ENCODE results near the gene MAPK1. TPM values are rescaled to one million over a fixed set of nuclear protein-coding genes. Genes with fewer than 3 reads are reported as not detected.

Gene MAPK1
- total RNA-seq, 6 experiments from 2014 or later = 140 to 178 (median 160) TPM

DNA sequence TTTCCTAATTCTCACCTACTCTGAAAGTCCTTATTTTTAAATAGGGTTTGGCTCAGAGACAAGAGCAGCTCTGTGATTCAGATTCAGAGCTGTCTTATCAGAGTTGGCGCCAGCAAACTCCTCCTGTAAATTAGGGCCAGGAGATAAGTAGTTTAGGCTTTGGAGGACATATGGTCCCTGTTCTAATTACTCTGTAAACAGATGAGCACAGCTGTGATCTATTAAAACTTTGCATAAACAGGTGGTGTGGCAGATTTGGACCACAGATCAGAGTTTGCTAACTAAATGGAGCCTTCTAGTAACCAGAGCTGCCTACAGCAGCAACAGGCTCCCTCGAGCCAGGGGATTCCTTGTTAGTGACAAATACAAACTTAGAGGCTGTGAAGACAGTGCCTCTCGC, 159.8 kb downstream of the MAPK1 start:
- H3K27ac Mint-ChIP-seq = no peak overlapping the region
- no peak overlapping the region for H3K4me3 Mint-ChIP-seq
- no peaks in the 10 kb centered on the region; the same call in 1 of the 2 replicates for H3K27me3 Mint-ChIP-seq (ENCODE audit: insufficient read depth)
- H3K4me1 Mint-ChIP-seq (ENCODE audit: low read depth) = peaks cover 20% of the 10 kb centered on the region
- H3K36me3 Mint-ChIP-seq (ENCODE audit: low read depth) = no peaks in the 10 kb centered on the region
- TF ChIP-seq, protein P1, sequence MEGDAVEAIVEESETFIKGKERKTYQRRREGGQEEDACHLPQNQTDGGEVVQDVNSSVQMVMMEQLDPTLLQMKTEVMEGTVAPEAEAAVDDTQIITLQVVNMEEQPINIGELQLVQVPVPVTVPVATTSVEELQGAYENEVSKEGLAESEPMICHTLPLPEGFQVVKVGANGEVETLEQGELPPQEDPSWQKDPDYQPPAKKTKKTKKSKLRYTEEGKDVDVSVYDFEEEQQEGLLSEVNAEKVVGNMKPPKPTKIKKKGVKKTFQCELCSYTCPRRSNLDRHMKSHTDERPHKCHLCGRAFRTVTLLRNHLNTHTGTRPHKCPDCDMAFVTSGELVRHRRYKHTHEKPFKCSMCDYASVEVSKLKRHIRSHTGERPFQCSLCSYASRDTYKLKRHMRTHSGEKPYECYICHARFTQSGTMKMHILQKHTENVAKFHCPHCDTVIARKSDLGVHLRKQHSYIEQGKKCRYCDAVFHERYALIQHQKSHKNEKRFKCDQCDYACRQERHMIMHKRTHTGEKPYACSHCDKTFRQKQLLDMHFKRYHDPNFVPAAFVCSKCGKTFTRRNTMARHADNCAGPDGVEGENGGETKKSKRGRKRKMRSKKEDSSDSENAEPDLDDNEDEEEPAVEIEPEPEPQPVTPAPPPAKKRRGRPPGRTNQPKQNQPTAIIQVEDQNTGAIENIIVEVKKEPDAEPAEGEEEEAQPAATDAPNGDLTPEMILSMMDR (IDR thresholded peaks at IDR 0.05) = no peak
- DNase-seq = no peak
- no peaks in the 10 kb centered on the region for H3K9me3 Mint-ChIP-seq

Other genes with a start within 250 kb of the MAPK1 start
- 10 to 100 TPM; 18.6 to 29.5 (median 20.0) TPM for gene YDJC, start 237.6 kb downstream of the MAPK1 start, total RNA-seq (2021; fragmentation: NEBNext Ultra II Directional; extraction: Animal tissue kit (Norgen Biotek cat#: 25700))
- gene CCDC116, start 234.9 kb downstream of the MAPK1 start, total RNA-seq (2021; fragmentation: NEBNext Ultra II Directional; extraction: Animal tissue kit (Norgen Biotek cat#: 25700)) = under 1 TPM; 0.16 to 0.33 (median 0.23) TPM
- gene SDF2L1, start 225.3 kb downstream of the MAPK1 start, total RNA-seq (2021; fragmentation: NEBNext Ultra II Directional; extraction: Animal tissue kit (Norgen Biotek cat#: 25700)) = 10 to 100 TPM; 49.1 to 63.5 (median 55.6) TPM
- 10 to 100 TPM; 34.9 to 42.2 (median 39.4) TPM for gene PPIL2, start 201.6 kb downstream of the MAPK1 start, total RNA-seq (2021; fragmentation: NEBNext Ultra II Directional; extraction: Animal tissue kit (Norgen Biotek cat#: 25700))
- under 1 TPM in 5 of 6 experiments, not detected in 1; 0.17 to 0.38 (median 0.20) TPM for gene YPEL1, start 131.9 kb downstream of the MAPK1 start, total RNA-seq (2021; fragmentation: NEBNext Ultra II Directional; extraction: Animal tissue kit (Norgen Biotek cat#: 25700))
- gene PPM1F, start 85.2 kb upstream of the MAPK1 start, total RNA-seq (2021; fragmentation: NEBNext Ultra II Directional; extraction: Animal tissue kit (Norgen Biotek cat#: 25700)) = 10 to 100 TPM; 56.1 to 65.3 (median 60.6) TPM
- gene TOP3B, start 115.1 kb upstream of the MAPK1 start, total RNA-seq (2021; fragmentation: NEBNext Ultra II Directional; extraction: Animal tissue kit (Norgen Biotek cat#: 25700)) = 10 to 100 TPM; 13.8 to 17.1 (median 15.2) TPM